Ovary (tissue), 3 donors: ENCODE measurements around the gene FMNL2.

Experiments used
- CTCF ChIP-seq, 3 donors: fragments of 450-650 bp in 2 of 3; fragments of 200-600 bp in 1 of 3; IDR thresholded peaks; one replicate each; pipeline versions ENCODE4 v1.5.1 to v1.8.0; 2016 to 2022; ENCODE audit warnings: antibody characterized with exemption in 3 of 3, mild to moderate bottlenecking in 1 of 3
- EP300 ChIP-seq: sonication (generic); formaldehyde crosslinking; IDR thresholded peaks from one replicate; pipeline ENCODE4 v1.6.1; 2017; ENCODE audit warnings: antibody characterized with exemption
- POLR2A ChIP-seq: fragments of 450-650 bp; IDR thresholded peaks from one replicate; pipeline ENCODE4 v1.6.1; 2017; ENCODE audit warnings: antibody characterized with exemption, mild to moderate bottlenecking, moderate library complexity
- donor health status: DM: no; HTN: no; CAD: no.

- TF ChIP-seq CTCF (IDR thresholded peaks at IDR 0.05) (no peak), POLR2A (no peak), EP300 (no peak)
Measured at GRCh38 chr2:152492911-152493310, 157.9 kb downstream of the FMNL2 start.
